HUDEP-2 (cell line): Measurements from ENCODE around the gene CLCA4.
"Not testable (repeated sequence)": the region's sequence is repeated elsewhere in the genome, so short reads cannot be mapped to it uniquely, and the experiment has no call there.

Source experiments
- DNase-seq, 76 experiments: peaks; one replicate each; lab custom pipeline; 2025; ENCODE audit not compliant: unreplicated experiment in 76 of 76; lab: John Stamatoyannopoulos, UW

Gene CLCA4

DNA sequence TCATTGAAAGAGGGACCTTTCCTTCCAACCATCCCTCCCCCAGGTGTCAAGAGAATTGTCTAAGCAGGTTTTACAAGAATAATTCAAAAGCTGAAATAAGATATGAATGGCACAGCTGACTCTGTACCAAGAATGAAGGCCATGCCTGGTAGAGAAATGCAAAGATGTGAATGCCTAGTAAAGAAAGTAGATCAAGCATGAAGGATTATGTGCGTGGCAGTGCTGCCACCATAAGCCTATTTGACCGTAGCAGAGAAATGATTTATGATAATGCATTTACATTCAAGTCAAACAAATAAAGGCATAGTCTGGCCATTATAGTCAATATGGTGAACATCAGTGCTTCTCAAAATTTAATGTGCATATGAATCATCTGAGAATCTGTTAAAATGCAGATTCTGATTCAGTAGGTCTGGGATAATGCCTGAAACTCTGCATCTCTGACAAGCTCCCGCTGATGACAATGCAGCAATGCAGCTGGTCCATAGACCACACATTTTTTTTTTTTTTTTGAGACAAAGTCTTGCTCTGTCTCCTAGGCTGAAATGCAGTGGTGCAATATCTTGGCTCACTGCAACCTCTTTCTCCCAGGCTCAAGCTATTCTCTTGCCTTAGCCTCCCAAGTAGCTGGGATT is 16.6 kb upstream of the CLCA4 start:
- DNase-seq = no peak

DNA sequence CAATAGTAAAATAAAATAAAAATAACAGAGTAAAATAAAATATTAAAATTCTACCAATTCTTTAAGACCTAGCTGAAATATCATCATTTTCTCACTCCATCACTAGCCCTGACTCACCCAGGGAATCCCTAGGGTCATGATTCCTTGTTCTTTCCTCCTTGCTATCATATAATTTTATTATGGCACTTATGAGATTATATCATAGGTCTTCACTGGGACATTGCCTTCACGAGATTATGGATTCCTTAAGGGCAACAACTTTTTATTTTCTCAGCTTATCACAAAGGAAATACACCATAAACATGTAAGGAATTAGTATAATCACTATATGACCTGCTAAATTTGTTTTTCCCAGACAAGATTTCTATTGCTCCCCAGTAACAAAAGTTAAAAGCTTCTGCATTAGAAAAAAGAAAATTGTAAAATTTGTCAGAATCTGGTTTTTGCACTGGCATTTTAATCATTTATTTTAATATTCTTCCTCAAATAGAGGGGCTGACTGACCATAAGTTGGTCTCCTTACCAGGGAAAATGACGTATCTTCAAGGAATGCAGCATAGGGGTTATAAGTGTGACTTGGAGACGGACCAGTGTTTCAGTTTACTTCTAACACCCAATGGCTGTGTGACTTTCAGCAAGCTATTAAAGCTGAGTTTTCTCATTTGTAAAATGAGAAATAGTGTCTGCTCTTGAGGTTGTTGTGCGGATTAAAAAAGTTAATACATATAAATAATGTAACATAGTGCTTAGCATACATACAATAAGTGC is 8.8 kb upstream of the CLCA4 start:
- DNase-seq = no peak

DNA sequence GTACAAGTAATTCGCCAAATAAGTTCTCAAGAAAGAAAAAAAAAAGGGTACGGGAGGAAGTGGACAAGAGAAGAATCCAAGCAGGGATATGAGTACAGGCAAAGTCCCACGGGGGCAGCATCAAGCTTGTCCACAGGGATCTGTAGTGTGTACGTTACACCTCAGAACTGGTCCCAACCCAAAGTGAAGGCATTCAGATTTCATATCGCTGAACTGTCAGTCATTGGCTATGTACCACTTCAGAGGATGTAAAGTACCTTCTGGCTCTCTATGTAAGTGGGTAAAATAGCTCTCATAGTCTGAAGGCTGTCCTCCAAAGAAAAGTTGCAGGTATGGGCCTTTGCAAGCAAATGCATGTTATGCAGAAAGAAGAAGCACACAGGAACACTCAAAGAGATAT is 8.1 kb upstream of the CLCA4 start:
- no peak for DNase-seq

DNA sequence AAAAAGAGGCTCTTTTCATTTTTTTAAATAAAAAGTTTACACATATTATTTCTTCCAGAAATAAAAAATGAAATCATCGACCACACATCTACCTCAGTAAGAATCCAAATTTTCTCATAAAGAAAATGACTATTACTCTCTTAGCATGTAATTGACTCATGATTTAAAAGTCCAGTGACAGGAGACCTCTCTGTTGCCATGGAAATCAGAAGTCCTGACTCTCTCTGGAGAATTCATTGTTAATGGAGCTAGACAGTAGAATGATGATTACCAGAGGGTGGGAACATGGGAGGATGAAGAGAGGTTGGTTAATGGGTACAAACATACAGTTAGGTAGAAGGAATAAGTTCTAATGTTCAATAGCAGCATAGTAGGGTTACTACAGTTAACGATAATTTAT is 5.0 kb upstream of the CLCA4 start:
- DNase-seq = no peak

DNA sequence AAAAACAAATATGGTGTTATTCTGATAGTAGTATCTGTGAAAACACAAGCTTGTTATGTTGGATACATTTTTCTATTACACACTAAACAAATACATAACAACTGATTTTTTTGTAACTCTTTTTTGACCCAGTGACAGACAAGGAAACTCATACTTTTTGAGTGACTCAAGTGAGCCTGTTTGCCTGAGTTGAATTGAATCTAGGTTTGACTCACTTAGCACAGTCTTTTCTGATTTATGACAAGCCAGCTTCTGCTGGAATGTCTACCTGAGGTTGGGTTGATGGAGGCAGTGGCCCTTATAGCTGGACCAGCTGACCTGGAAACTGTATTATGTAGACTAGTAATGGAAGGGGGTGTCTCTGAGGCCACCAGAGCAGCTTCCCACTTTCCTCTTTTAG is 4.2 kb upstream of the CLCA4 start:
- DNase-seq = no peak

DNA sequence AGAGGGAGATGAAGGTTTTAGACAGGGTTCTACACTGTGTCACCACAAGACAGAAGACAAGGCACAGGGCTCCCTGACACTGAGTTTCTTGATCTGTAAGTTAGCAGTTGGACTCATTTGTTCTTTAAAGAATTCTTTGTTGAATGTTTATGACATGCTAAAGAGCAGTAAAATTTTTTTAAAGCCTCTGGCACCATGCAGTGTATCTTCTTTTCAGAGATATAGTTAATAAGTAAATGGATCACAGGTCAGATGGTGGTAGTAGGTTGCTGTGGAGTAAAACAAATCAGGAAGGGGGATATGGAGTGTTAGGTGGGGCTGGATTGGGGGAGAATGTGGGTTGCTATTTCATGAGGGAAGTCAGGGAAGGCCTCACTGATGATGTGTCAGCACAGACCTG is 2.0 kb downstream of the CLCA4 start:
- no peak for DNase-seq

DNA sequence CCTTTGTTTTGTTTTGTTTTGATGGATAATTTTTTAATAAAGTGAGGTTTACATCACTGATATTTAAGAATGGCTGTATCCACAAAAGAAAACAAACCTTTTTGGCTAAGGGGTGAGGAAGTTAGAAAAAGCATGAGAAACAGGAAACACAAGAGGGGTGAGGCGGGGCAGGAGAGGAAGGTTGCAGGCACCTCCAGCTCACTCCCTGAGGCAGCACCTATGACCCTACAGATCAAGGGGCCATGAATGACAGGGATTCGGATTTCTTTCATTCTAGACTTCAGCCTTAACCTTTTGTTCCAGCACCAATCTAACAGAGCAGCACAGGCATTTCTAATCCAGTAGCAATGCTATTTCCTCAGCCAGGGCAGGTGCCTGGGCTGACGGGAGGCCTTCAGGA is 4.4 kb downstream of the CLCA4 start:
- no peak for DNase-seq

DNA sequence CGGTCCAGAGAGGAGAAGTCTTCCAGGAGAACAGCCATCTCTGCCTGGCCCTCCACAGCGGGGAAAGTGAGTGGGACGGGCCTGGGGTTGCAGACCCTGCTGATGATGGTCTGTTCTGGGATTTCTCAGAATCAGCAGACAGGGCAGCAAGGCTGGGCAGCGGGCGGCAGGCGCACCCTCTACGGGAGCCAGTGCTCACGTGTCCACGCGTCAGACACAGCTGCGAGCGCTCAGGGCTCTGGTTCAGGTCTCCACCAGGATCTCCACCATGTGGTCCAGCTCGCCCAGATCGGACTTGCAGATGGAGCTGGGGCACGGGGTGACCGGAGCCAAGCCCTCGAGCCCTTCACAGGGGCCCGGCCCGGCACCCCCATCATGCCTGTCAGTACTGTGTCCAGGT is 5.5 kb downstream of the CLCA4 start:
- DNase-seq = no peak

DNA sequence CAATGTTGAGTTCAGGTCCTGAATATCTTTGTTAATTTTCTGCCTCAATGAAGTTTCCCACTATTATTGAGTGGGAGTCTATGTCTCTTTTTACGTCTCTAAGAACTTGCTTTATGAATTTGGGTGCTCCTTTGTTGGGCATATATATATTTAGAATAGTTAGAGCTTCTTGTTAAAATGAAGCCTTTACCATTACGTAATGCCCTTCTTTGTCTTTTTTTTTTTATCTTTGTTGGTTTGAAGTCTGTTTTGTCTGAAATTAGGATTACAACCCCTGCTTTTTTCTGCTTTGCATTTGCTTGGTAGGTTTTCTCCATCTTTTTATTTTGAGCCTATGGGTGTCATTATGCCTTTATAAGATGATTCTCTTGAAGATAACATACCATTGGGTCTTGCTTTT is 10.9 kb downstream of the CLCA4 start:
- no peak for DNase-seq

DNA sequence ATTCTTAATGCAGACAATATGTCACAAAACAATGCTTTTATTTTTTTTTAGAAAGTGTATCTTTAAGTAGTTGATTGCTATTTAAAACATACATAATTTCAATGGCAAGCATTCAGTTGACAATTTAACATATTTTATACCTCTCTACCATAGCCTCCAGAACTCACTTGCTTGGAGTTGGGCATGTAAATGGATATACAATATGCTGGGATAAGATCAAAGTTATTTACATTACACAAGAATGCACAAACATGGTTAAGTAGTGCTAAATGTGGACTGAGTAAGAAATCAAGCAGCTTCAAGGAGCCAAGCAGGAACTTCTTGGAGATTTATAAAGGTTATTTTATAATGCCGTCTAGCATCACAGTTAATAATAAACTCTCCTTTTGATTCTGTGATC is 17.0 kb downstream of the CLCA4 start:
- no peak for DNase-seq

DNA sequence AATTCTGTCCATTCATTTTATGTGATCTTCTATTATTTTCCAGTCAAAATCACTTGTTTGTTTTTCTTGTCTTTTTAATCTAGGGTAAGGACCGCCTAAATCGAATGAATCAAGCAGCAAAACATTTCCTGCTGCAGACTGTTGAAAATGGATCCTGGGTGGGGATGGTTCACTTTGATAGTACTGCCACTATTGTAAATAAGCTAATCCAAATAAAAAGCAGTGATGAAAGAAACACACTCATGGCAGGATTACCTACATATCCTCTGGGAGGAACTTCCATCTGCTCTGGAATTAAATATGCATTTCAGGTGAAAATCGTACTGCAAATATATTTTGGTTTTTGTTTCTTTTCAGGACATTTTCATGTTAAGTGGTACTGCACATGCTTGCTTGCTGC is 20.5 kb downstream of the CLCA4 start:
- no peak for DNase-seq

DNA sequence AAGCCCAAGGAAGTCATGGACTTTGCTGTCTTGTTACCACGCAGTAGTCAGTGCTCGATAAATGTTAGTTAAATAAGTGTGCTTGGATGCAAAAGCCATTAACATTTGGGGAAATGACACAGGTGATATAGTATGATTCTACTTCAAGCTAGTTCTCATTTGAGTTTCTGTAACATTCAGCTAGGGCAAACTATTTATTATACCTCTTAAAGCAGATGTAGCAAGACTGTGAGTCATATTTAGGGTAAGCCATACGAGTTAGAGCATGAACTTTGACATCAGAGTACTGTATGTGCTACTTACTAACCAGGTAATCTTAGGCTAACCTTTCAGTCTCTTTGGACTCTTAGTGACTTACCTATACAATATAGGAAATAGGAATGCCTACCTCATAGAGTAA is 21.0 kb downstream of the CLCA4 start:
- no peak for DNase-seq

DNA sequence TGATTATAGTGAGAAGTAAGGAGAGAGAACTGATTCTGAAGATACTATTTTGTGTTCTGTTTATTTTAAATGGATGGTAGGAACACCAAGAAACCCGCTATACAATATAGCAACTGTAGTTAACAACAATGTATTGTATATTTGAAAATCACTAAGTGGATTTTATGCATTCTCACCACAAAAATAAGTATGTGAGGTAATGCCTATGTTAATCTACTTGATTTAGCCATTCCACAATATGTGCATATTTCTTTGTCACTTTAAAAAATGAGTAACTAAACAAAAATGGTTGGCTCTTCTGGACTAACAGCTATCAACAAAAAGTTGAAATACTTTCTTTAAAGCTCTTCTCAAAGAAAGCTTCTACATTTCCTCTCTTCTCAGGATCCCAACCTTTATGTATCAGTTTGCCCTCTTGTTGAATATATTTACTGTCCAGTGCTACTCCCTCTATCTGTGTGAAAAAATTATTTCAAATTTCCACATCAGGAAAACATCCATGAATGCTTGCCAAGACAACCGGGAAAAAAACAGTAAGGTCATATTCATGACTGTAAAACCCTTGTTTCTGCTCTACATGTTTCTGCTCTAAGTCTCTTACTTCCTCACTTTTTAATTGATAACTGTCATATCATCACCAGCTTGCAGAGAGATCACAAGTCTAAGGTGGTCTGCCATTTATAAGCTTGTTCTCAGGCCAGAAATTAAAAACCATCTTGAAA is 27.0 kb downstream of the CLCA4 start:
- no peak for DNase-seq

DNA sequence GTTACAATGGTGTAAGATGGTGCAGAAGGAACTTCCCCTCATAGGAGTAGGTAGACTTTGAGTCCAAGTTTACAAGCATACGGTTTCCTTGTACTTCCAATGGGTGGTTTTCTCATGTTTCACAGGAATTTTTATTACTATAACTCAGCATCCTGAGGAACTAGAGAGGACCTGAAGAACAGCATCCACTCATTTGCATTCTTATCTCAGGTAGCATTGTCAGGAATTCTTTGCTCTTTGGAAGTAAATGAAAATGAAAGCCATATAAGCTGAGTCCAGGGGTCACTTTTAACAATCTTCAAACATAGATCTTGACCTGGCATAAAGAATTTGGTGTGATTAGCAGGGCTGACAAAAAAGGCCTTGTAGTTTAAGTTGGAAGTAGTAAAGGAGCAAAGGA is 34.4 kb downstream of the CLCA4 start:
- no peak for DNase-seq

DNA sequence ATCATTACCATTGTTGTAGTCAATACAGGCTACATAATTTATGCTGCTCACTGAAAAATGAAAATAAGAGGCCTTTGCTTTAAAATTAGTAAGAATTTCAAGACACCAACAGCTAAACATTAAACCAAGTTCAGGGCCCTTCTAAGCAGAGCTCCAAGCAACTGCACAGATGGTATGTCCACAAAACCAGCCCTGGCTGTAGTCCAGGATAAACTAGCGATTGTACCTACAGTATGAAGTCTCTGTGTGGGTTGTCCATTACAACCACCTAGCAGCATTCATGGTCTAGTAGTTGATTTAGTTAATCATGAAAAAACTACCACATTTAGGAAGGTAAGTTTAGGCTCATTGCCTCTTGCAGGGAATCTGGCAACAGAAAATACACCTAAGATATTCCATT is 35.3 kb downstream of the CLCA4 start:
- DNase-seq = no peak

DNA sequence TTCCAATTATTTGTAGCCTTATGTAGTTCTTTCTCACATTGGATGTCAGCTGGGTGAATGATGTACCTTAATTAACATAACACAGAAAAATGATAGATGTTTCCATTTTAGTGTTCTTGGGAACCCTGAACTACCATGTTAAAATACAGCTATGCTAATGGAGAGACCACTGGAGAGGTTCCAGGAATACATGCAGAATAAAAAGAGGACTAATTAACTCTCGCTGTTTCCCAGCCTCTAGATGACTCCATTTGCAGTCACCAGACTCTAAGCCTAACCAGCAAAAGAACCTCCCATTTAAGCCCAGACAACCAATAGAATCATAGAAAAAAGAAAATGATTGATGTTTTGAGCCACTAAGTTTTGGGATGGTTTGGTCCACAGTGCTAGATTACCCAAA is 36.2 kb downstream of the CLCA4 start:
- DNase-seq = no peak

DNA sequence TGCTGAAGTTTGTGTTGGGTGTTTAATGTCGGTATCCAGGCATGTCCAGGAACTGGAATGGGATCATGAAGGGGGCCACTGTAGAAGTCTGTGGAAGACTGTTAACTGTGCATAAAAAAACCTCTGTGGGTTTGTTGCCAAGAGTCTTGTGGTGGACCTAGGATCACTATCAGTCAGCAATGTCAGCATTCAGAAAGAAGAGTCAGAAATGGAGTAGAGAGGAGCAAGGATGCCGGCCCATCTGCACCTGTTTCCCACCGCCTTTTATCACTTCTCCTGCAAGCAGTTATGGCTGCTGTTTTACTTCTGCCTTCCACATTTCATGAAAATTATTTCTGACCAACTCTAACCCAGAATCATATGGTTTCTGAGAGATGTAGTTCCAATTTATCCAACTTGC is 36.7 kb downstream of the CLCA4 start:
- no peak for DNase-seq

DNA sequence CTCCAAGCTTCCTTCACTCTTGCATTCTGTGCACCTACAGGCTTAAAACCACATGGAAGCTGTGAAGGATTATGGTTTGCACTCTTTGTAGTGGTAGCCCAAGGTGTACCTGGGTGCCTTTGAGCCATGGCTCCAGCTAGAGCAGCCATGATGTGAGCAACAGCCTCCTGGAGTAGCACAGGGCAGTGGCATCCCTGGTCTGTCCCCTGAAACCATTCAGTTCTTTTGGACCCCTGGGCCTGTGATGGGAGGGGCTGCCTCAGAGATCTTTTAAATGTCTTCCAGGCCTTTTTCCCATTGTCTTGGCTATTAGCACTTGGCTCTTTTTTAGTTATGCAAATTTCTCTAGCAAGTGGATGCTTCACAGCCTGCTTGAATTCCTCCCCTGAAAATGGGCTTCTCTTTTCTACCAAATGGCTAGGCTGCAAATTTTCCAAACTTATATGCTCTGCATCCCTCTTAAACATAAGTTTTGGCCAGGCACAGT is 47.4 kb downstream of the CLCA4 start:
- no peak for DNase-seq

DNA sequence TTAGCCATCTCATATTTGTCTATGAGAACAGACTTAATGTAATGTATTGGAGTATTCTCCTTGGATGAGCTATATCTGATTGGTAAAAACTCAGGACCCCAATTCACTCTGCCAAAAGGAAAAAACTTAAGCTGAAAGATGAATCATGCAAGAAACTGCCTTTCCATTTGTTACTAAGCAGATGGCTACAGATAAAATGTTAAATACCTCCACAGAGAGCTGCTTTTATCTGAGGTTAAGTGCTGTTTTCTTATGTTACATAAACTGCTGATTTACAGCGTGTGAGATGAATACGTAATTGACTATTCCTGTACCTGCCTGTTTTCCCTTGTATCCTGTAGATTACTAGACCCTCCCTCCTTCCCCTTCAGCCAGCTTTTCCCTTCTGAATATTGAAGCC is 49.3 kb downstream of the CLCA4 start:
- DNase-seq = no peak

DNA sequence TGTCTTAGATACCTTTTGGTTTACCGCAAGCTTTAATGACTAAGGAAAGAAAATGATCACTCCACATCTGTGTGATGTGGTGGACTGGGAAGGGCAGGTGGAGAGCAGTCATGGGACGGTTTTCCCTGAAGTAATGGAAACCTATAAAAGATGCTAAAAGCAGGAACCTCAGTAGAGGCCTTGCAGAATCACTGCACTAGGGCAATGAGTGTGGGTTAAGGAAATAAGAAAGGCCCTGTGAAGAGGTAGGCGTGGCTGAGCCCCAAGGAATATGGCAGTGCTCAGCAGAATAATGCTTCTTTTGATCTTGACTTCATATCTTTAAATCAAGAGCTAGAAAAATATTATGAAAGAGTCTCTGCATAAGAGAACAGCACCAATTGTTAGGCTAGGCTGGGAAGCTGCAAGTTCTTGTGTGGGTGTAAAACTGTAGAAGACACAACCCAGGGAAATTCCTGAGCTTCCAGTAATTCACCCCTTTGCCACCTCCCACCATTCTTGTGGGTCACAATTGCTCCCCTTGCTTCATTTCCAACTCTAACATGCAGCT is 49.9 kb downstream of the CLCA4 start:
- no peak for DNase-seq

DNA sequence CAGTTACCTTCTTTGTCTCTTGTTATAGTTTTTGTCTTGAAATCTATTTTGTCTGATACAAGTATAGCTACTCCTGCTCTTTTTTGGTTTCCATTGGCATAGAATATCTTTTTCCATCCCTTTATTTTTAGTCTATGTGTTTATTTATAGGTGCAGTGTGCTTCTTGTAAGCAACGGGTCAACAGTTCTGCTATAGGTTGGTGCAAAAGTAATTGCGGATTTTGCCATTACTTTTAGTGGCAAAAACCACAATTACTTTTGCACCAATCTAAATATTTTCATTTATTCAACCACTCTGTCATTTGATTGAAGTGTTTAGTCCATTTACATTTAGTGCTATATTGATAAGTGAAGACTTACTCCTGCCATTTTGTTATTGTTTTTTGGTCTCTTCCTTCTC is 59.2 kb downstream of the CLCA4 start:
- not testable (repeated sequence) for DNase-seq

DNA sequence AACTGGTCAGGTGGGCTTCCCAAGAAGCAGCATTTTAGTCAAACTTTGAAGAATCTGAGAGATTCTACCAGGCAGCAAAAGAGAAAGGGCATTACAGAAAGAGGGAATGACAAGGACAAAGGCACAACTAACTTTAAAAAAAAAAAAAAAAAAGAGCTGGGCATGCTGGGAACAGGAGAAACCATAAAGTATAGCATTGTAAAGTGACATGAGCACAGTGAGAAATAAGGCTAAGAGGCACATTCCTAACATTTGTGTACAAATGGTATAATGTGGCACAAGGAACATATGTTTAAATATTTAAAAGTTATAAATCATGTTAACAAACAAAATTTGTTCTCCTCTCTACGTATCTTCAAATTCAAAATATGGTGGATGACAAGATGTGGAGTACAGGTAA is 69.6 kb downstream of the CLCA4 start:
- DNase-seq = no peak
